ENCODE data around the gene ZBTB32. TPM values are rescaled to one million over a fixed set of nuclear protein-coding genes. Genes with fewer than 3 reads are reported as not detected.

ZBTB32 gene
- total and polyA plus RNA-seq, 2 of the 8 experiments (the other 6 are each of a cell fraction or from before 2014, with no cell fraction given) = 0.11 to 0.50 TPM

- Histone ChIP-seq H3K56ac (replicated peaks; ENCODE audit: insufficient read length, low read depth, low read length) (no peak overlapping the region), H3K27me3 (replicated peaks in 1 of 4; ENCODE audit: control insufficient read depth in 3 of 4, extremely low read depth in 1 of 4, insufficient read depth in 3 of 4, low read length in 3 of 4) (peaks cover 0 to 4% (median 1%) of the 10 kb centered on the region in 4 experiments; a peak in 1 of 7 replicates), H2BK5ac (ENCODE audit: low read depth, low read length) (no peak overlapping the region), H4K20me1 (replicated peaks in 1 of 2; ENCODE audit: control insufficient read depth in 1 of 2, insufficient read depth in 2 of 2, low read length in 2 of 2) (no peaks in the 10 kb centered on the region), H3K36me3 (ENCODE audit: control insufficient read depth in 2 of 4, insufficient read depth in 4 of 4, low read length in 3 of 4) (no peaks in the 10 kb centered on the region), H3K27ac (ENCODE audit: low read depth, low read length) (no peak overlapping the region), H3K9me3 (ENCODE audit: insufficient read depth in 2 of 2, low read depth in 1 of 2, low read length in 1 of 2) (no peaks in the 10 kb centered on the region), H2BK120ac (replicated peaks; ENCODE audit: low read depth, low read length) (no peak overlapping the region), H4K91ac (replicated peaks; ENCODE audit: insufficient read length, low read length) (no peak overlapping the region), H2BK20ac (ENCODE audit: low read length) (no peak overlapping the region), H4K5ac (ENCODE audit: insufficient read length, low read depth, low read length) (no peak overlapping the region), H3K4ac (replicated peaks; ENCODE audit: insufficient read length, low read depth, low read length) (no peak overlapping the region), H3K4me2 (ENCODE audit: insufficient read depth in 1 of 2, low read depth in 2 of 2, low read length in 2 of 2) (no peak overlapping the region), H3K4me3 (ENCODE audit: extremely low read depth in 1 of 4, insufficient read depth in 2 of 4, low read depth in 3 of 4, low read length in 4 of 4) (no peak overlapping the region), H3K79me2 (ENCODE audit: control insufficient read depth in 1 of 2, insufficient read depth in 2 of 2, low read length in 2 of 2) (no peaks in the 10 kb centered on the region), H3K79me1 (ENCODE audit: low read depth, low read length) (no peaks in the 10 kb centered on the region), H2BK15ac (ENCODE audit: low read length) (no peak overlapping the region), H3K9ac (replicated peaks in 1 of 4; ENCODE audit: extremely low read depth in 1 of 4, low read depth in 3 of 4, low read length in 3 of 4) (no peak overlapping the region), H2BK12ac (ENCODE audit: low read depth, low read length) (no peak overlapping the region), H3K14ac (ENCODE audit: insufficient read length) (no peak overlapping the region), H2AFZ (ENCODE audit: low read length) (no peak overlapping the region), H3K4me1 (replicated peaks in 1 of 4; ENCODE audit: control insufficient read depth in 3 of 4, insufficient read depth in 4 of 4, low read length in 3 of 4) (peaks cover 0 to 3% (median 0%) of the 10 kb centered on the region in 4 experiments; a peak in 2 of 7 replicates), H3K18ac (ENCODE audit: extremely low read depth, low read length) (no peak overlapping the region), H4K8ac (ENCODE audit: extremely low read depth, insufficient read depth, low read length) (no peak overlapping the region), H3K23me2 (ENCODE audit: low read depth, low read length) (no peaks in the 10 kb centered on the region; the same call in 1 of the 2 replicates), H2AK5ac (ENCODE audit: low read depth, low read length) (no peak overlapping the region), H3K23ac (ENCODE audit: insufficient read length) (no peak overlapping the region)
- DNase-seq (ENCODE audit: low read depth in 1 of 2, low spot score in 2 of 2) (no peak), FAIRE-seq (no peak)
- CTCF ChIA-PET (ENCODE audit: partially characterized antibody) = interaction anchor here (0.6 to 2.2 kb wide), 3 partner anchors 13 to 60 kb away, joined by 3 to 9 read pairs (median 4); partner anchors contain the start of gene HAUS5
- POLR2A ChIA-PET (ENCODE audit: partially characterized antibody) = interaction anchor here (0.6 to 1.1 kb wide), 2 partner anchors 16 to 48 kb away, joined by 3 read pairs; no protein-coding TSS in a partner anchor
- 85% methylated on average over 3 of the region's 3 CpGs; no CpG with 5 or more reads in 1 of the 2 experiments for WGBS, 2 experiments (ENCODE audit: extremely low coverage in 1 of 2, insufficient coverage in 1 of 2, insufficient read length in 1 of 2, insufficient replicate concordance in 2 of 2, low coverage in 1 of 2, low lambda C conversion rate in 2 of 2, missing lambda C conversion rate in 1 of 2)
- TF ChIP-seq SRF (IDR thresholded peaks at IDR 0.05; ENCODE audit: low read depth, low read length) (no peak), HDAC6 (IDR thresholded peaks at IDR 0.05; ENCODE audit: low read depth, low read length) (no peak), GTF2F1 (IDR thresholded peaks at IDR 0.05; ENCODE audit: borderline replicate concordance, low read depth, low read length) (no peak), CREB1 (IDR thresholded peaks at IDR 0.05) (no peak), ASH2L (IDR thresholded peaks at IDR 0.05; ENCODE audit: low read length) (no peak), ATF3 (IDR thresholded peaks at IDR 0.05; ENCODE audit: insufficient read depth, low read depth, low read length) (no peak), RAD21 (IDR thresholded peaks at IDR 0.05 in 1 of 2, conservative IDR thresholded peaks at IDR 0.05 in 1 of 2; ENCODE audit: low read depth in 2 of 2, low read length in 2 of 2) (no peak), POLR2AphosphoS5 (IDR thresholded peaks at IDR 0.05; ENCODE audit: low read depth, low read length) (no peak), MAFK (IDR thresholded peaks at IDR 0.05; ENCODE audit: low read depth, low read length) (no peak), EP300 (IDR thresholded peaks at IDR 0.05; ENCODE audit: borderline replicate concordance in 1 of 2, low read depth in 2 of 2, low read length in 2 of 2) (no peak), KDM1A (IDR thresholded peaks at IDR 0.05; ENCODE audit: borderline replicate concordance, low read length) (no peak), BCL11A (IDR thresholded peaks at IDR 0.05; ENCODE audit: low read depth in 2 of 2, low read length in 2 of 2) (no peak)
- TF ChIP-seq, protein P1, sequence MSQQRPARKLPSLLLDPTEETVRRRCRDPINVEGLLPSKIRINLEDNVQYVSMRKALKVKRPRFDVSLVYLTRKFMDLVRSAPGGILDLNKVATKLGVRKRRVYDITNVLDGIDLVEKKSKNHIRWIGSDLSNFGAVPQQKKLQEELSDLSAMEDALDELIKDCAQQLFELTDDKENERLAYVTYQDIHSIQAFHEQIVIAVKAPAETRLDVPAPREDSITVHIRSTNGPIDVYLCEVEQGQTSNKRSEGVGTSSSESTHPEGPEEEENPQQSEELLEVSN (IDR thresholded peaks at IDR 0.05) = no peak
These were observed 32.5 kb upstream of the ZBTB32 start for GRCh38 chr19:35671818-35672217.
